ENCODE data around the gene CUL5. TPM values are rescaled to one million over a fixed set of nuclear protein-coding genes. Genes with fewer than 3 reads are reported as not detected.
"Not testable (repeated sequence)": the region's sequence is repeated elsewhere in the genome, so short reads cannot be mapped to it uniquely, and the experiment has no call there.

CUL5 gene
- total RNA-seq, 1 donor from 2014 or later, result 29.7 TPM

DNA sequence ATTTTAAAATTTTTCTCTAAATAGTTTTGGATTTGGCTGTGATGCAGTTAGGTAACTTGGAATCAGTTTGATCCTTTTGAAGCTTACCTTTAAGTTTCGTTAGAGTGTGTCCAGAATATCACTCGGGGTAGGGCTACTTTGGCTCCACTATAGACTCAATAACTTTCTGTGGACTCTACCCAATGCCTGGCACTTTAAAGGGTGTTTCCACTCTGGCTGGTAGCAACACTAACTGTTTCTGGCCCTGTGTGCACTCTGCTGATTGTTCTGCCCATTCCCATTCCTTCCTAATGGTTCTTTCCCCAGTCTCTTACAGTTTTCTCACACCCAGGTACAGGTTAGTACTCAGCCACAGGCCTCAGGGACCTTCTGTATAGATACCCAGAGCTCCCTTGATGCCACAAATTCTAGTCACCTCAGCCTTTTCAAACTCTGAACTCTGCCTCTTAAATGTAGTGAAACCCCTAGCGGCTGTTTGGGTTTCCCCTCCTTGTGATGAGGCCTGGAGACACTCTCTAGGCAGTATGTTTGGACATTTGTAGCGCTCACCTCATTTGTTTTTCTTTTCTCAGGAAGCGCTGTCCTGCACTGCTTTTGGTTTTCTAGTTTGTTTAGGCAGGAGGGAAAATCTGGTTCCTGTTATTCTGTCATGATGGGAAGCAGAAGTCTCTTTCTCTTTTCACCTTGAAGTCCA lies 16.8 kb downstream of the CUL5 start:
- Histone ChIP-seq H3K4me3 (no peak overlapping the region), H3K27ac (no peak overlapping the region), H3K36me3 (no peaks in the 10 kb centered on the region), H3K4me1 (peaks cover 21% of the 10 kb centered on the region), H3K9me3 (no peaks in the 10 kb centered on the region), H3K27me3 (ENCODE audit: low read depth) (no peaks in the 10 kb centered on the region)
- TF ChIP-seq CTCF (IDR thresholded peaks at IDR 0.05), result peak; percentile 13
- ATAC-seq, result peak in 1 of 2 donors; percentile 31
- intact Hi-C loops (cut with DNase I), result no loop called here
- no peak for DNase-seq

GRCh38 chr11:108027057-108027456 lies 18.4 kb downstream of the CUL5 start:
- H3K9me3 ChIP-seq, result no peaks in the 10 kb centered on the region
- H3K4me3 ChIP-seq, result no peak overlapping the region
- H3K27ac ChIP-seq, result no peak overlapping the region
- peaks cover 21% of the 10 kb centered on the region for H3K4me1 ChIP-seq
- no peak for DNase-seq
- no peaks in the 10 kb centered on the region for H3K36me3 ChIP-seq
- no peaks in the 10 kb centered on the region for H3K27me3 ChIP-seq (ENCODE audit: low read depth)
- peak; percentile 13 for TF ChIP-seq CTCF (IDR thresholded peaks at IDR 0.05)
- intact Hi-C loops (cut with DNase I), result no loop called here
- no peak for ATAC-seq

GRCh38 chr11:108028822-108029441 lies 20.2 kb downstream of the CUL5 start:
- H3K4me3 ChIP-seq; H3K36me3 ChIP-seq; H3K9me3 ChIP-seq; H3K27ac ChIP-seq; intact Hi-C loops (cut with DNase I); H3K27me3 ChIP-seq (ENCODE audit: low read depth); DNase-seq; ATAC-seq: not testable (repeated sequence)
- peaks cover 21% of the 10 kb centered on the region for H3K4me1 ChIP-seq

- peaks cover 30% of the 10 kb centered on the region for H3K36me3 ChIP-seq
- H3K27me3 ChIP-seq (ENCODE audit: low read depth); H3K27ac ChIP-seq; H3K9me3 ChIP-seq; ATAC-seq; DNase-seq; intact Hi-C loops (cut with DNase I); H3K4me1 ChIP-seq; H3K4me3 ChIP-seq: not testable (repeated sequence)
Observed at GRCh38 chr11:108031604-108032003, 22.9 kb downstream of the CUL5 start.

DNA sequence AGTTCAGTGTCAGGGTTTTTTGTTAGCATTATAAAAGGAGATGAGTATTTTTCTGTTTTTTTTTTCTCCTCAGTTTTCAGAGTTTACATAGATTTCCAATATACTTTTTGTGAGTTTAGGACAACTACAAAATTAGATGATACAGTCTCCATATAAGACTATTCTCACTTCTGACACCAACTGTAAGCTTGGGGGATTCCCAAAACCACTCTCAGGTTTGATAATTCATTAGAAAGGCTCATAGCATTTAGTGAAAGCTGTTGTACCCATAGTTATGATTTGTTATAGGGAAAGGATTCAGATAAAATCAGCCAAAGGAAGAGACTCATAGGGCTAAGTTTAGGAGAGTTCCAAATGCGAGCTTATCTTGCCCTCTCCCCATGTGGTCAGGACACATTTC lies 24.1 kb downstream of the CUL5 start:
- Histone ChIP-seq H3K9me3 (no peaks in the 10 kb centered on the region), H3K36me3 (peaks cover 37% of the 10 kb centered on the region), H3K27me3 (ENCODE audit: low read depth) (no peaks in the 10 kb centered on the region), H3K27ac (no peak overlapping the region), H3K4me1 (no peaks in the 10 kb centered on the region), H3K4me3 (no peak overlapping the region)
- no peak for DNase-seq
- intact Hi-C loops (cut with DNase I), result no loop called here
- ATAC-seq, result no peak
- no peak for TF ChIP-seq CTCF (IDR thresholded peaks at IDR 0.05)

DNA sequence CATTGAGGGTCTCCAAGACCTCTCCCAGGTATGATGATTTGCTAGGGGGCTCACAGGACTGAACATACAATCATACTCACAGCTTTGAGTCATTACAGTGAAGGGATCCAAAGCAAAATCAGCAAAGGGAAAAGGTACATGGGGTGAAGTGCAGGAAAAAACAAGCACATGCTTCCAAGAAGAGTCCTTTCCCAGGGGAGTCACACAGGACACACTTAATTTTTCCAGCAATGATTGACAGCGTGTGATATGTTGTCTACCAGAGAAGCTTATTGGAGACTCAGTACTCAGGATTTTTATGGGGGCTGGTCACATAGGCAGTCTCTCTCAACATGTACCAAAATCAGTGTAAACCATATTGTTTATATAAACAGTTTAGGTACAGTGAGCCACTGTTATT lies 25.3 kb downstream of the CUL5 start:
- Histone ChIP-seq H3K36me3 (peaks cover 37% of the 10 kb centered on the region), H3K27me3 (ENCODE audit: low read depth) (no peaks in the 10 kb centered on the region), H3K4me1 (no peaks in the 10 kb centered on the region), H3K4me3 (no peak overlapping the region), H3K9me3 (no peaks in the 10 kb centered on the region), H3K27ac (no peak overlapping the region)
- no peak for DNase-seq
- TF ChIP-seq CTCF (IDR thresholded peaks at IDR 0.05), result no peak
- ATAC-seq, result no peak
- intact Hi-C loops (cut with DNase I), result no loop called here

All from lower lobe of right lung (tissue), 2 donors.